Cardiac fibroblast (primary cell): ENCODE measurements around the gene MED13L.

Experiments
- DNase-seq, 2 donors: peaks; one replicate each; pipeline versions ENCODE4 v3.0.0 to v3.0.0-alpha.2; 2010; ENCODE audit warnings: low read depth in 2 of 2
- H3K4me3 ChIP-seq, 2 donors: replicated peaks in 1 of 2; 1 replicate in 1 of 2; 2 replicates in 1 of 2; pipeline ENCODE4 v1.5.1; 2011; ENCODE audit warnings: low read depth in 2 of 2, low read length in 2 of 2, mild to moderate bottlenecking in 2 of 2, moderate library complexity in 1 of 2
- CTCF ChIP-seq: IDR thresholded peaks from one replicate; pipeline ENCODE4 v1.5.1; 2011; ENCODE audit warnings: low read depth, mild to moderate bottlenecking, low read length, inconsistent platforms

Gene MED13L

GRCh38 chr12:116009805-116010204 is 267.7 kb downstream of the MED13L start:
- peak; percentile 40 for TF ChIP-seq CTCF
- peak in 1 of 2 donors; percentile 9 for DNase-seq

GRCh38 chr12:116006141-116006540 is 271.4 kb downstream of the MED13L start:
- H3K4me3 ChIP-seq, result no peak overlapping the region
- no peak for DNase-seq
- no peak for TF ChIP-seq CTCF

More at GRCh38 chr12:116009805-116010204, 267.7 kb downstream of the MED13L start:
- H3K4me3 ChIP-seq, result no peak overlapping the region

GRCh38 chr12:116002890-116003536 is 274.5 kb downstream of the MED13L start:
- DNase-seq, result peak; percentile 34 to 54

GRCh38 chr12:116000252-116000651 is 277.2 kb downstream of the MED13L start:
- no peak overlapping the region for H3K4me3 ChIP-seq
- DNase-seq, result no peak
- TF ChIP-seq CTCF, result no peak

More at GRCh38 chr12:116002890-116003536, 274.5 kb downstream of the MED13L start:
- H3K4me3 ChIP-seq, result no peak overlapping the region
- TF ChIP-seq CTCF, result no peak

GRCh38 chr12:115999582-115999981 is 277.9 kb downstream of the MED13L start:
- no peak for TF ChIP-seq CTCF
- H3K4me3 ChIP-seq, result no peak overlapping the region
- no peak for DNase-seq

- H3K4me3 ChIP-seq, result no peak overlapping the region
- no peak for TF ChIP-seq CTCF
- DNase-seq, result no peak
These were observed 278.6 kb downstream of the MED13L start for GRCh38 chr12:115998794-115999478.
